H9 (cell line): ENCODE measurements around the gene TRPM1. TPM values are rescaled to one million over a fixed set of nuclear protein-coding genes. Genes with fewer than 3 reads are reported as not detected.

Experiments used
- DNase-seq: peaks from one replicate; pipeline ENCODE4 v3.0.0-alpha.2; 2017
- H2AFZ ChIP-seq: one replicate; pipeline ENCODE4 v1.6.1; 2013; ENCODE audit warnings: mild to moderate bottlenecking, low read length, control low read depth, moderate library complexity
- H2AK5ac ChIP-seq: 2 replicates; pipeline ENCODE4 v1.6.1; 2013; ENCODE audit warnings: low read length, control low read depth, mixed read lengths; ENCODE audit not compliant: insufficient read length
- H2BK120ac ChIP-seq: one replicate; pipeline ENCODE4 v1.6.1; 2013; ENCODE audit warnings: low read depth, mild to moderate bottlenecking, low read length, control low read depth, inconsistent platforms; ENCODE audit not compliant: poor library complexity, severe bottlenecking
- H2BK12ac ChIP-seq: 2 replicates; pipeline ENCODE4 v1.6.1; 2013; ENCODE audit warnings: low read length, control low read depth, mixed read lengths, low read depth; ENCODE audit not compliant: insufficient read length
- H2BK15ac ChIP-seq: 2 replicates; pipeline ENCODE4 v1.6.1; 2013; ENCODE audit warnings: low read depth, low read length, control low read depth
- H2BK20ac ChIP-seq: one replicate; pipeline ENCODE4 v1.6.1; 2013; ENCODE audit warnings: low read depth, mild to moderate bottlenecking, low read length, control low read depth, inconsistent platforms; ENCODE audit not compliant: poor library complexity, severe bottlenecking
- H2BK5ac ChIP-seq: 2 replicates; pipeline ENCODE4 v1.6.1; 2013; ENCODE audit warnings: low read length, control low read depth, mixed read lengths; ENCODE audit not compliant: insufficient read length
- H3K14ac ChIP-seq: 2 replicates; pipeline ENCODE4 v1.6.1; 2013; ENCODE audit warnings: low read length, control low read depth; ENCODE audit not compliant: insufficient read depth
- H3K18ac ChIP-seq: 2 replicates; pipeline ENCODE4 v1.6.1; 2013; ENCODE audit warnings: low read depth, mild to moderate bottlenecking, mixed read lengths, low read length, control low read depth; ENCODE audit not compliant: insufficient read length
- H3K23ac ChIP-seq: 2 replicates; pipeline ENCODE4 v1.6.1; 2013; ENCODE audit warnings: low read length, control low read depth, mixed read lengths, low read depth; ENCODE audit not compliant: insufficient read length
- H3K23me2 ChIP-seq: 2 replicates; pipeline ENCODE4 v1.6.1; 2013; ENCODE audit warnings: low read depth, mild to moderate bottlenecking, mixed read lengths, low read length, control low read depth; ENCODE audit not compliant: insufficient read length, poor library complexity, severe bottlenecking
- H3K27ac ChIP-seq: 2 replicates; pipeline ENCODE4 v1.5.1; 2013; ENCODE audit warnings: low read length, control low read depth, mixed read lengths, low read depth; ENCODE audit not compliant: insufficient read length
- H3K27me3 ChIP-seq: 2 replicates; pipeline ENCODE4 v1.6.1; 2013; ENCODE audit warnings: low read length, control low read depth, inconsistent platforms; ENCODE audit not compliant: insufficient read depth
- H3K4ac ChIP-seq: 2 replicates; pipeline ENCODE4 v1.6.1; 2013; ENCODE audit warnings: low read depth, mild to moderate bottlenecking, control low read depth, inconsistent platforms, low read length, moderate library complexity
- H3K4me1 ChIP-seq: 2 replicates; pipeline ENCODE4 v1.6.1; 2013; ENCODE audit warnings: low read length, control low read depth, inconsistent platforms; ENCODE audit not compliant: insufficient read depth
- H3K4me2 ChIP-seq: 2 replicates; pipeline ENCODE4 v1.6.1; 2013; ENCODE audit warnings: low read length, control low read depth, mixed read lengths; ENCODE audit not compliant: insufficient read length, insufficient read depth
- H3K56ac ChIP-seq: 2 replicates; pipeline ENCODE4 v1.6.1; 2013; ENCODE audit warnings: low read depth, mild to moderate bottlenecking, mixed read lengths, low read length, control low read depth; ENCODE audit not compliant: insufficient read length
- H3K79me1 ChIP-seq: 2 replicates; pipeline ENCODE4 v1.6.1; 2013; ENCODE audit warnings: low read depth, mild to moderate bottlenecking, moderate library complexity, low read length, control low read depth, inconsistent platforms; ENCODE audit not compliant: insufficient read depth, poor library complexity, severe bottlenecking
- H3K79me2 ChIP-seq: 2 replicates; pipeline ENCODE4 v1.6.1; 2013; ENCODE audit warnings: low read length, control low read depth, inconsistent platforms; ENCODE audit not compliant: insufficient read depth
- H3K9ac ChIP-seq: 2 replicates; pipeline ENCODE4 v1.6.1; 2013; ENCODE audit warnings: low read length, control low read depth, mixed read lengths; ENCODE audit not compliant: insufficient read length; ENCODE audit errors: extremely low read depth
- H3K9me3 ChIP-seq: one replicate; pipeline ENCODE4 v1.6.1; 2013; ENCODE audit warnings: low read depth, low read length, inconsistent platforms; ENCODE audit not compliant: control insufficient read depth
- H3T11ph ChIP-seq: one replicate; pipeline ENCODE4 v1.6.1; 2013; ENCODE audit warnings: mild to moderate bottlenecking, low read length, control low read depth, inconsistent platforms
- H4K20me1 ChIP-seq: one replicate; pipeline ENCODE4 v1.6.1; 2013; ENCODE audit not compliant: control insufficient read depth, insufficient read length, insufficient read depth
- H4K5ac ChIP-seq: 2 replicates; pipeline ENCODE4 v1.6.1; 2013; ENCODE audit warnings: low read depth, mild to moderate bottlenecking, mixed read lengths, low read length, control low read depth; ENCODE audit not compliant: insufficient read length
- H4K8ac ChIP-seq: replicated peaks from 2 replicates; pipeline ENCODE4 v1.6.1; 2013; ENCODE audit warnings: low read length, control low read depth, mixed read lengths, low read depth; ENCODE audit not compliant: insufficient read length
- H4K91ac ChIP-seq: 2 replicates; pipeline ENCODE4 v1.6.1; 2013; ENCODE audit warnings: low read depth, mild to moderate bottlenecking, moderate library complexity, mixed read lengths, low read length, control low read depth; ENCODE audit not compliant: insufficient read length
- H3K27ac Mint-ChIP-seq, 3 experiments: 2 replicates in 2 of 3; 3 replicates in 1 of 3; pipeline ENCODE4 v1.8.0; 2020 to 2021; ENCODE audit warnings: mixed read lengths in 3 of 3, mild to moderate bottlenecking in 1 of 3, moderate library complexity in 1 of 3
- H3K27me3 Mint-ChIP-seq: 2 replicates; pipeline ENCODE4 v1.8.0; 2021; ENCODE audit warnings: low read depth, mild to moderate bottlenecking, moderate library complexity, mixed read lengths
- H3K36me3 Mint-ChIP-seq, 3 experiments: 2 replicates in 2 of 3; 3 replicates in 1 of 3; pipeline ENCODE4 v1.8.0; 2020 to 2021; ENCODE audit warnings: low read depth in 3 of 3, mixed read lengths in 3 of 3; ENCODE audit not compliant: insufficient read depth in 1 of 3
- H3K4me1 Mint-ChIP-seq, 2 experiments: 2 replicates each; pipeline ENCODE4 v1.8.0; 2020; ENCODE audit warnings: mixed read lengths in 2 of 2
- H3K4me3 Mint-ChIP-seq, 2 experiments: 2 replicates in 1 of 2; 3 replicates in 1 of 2; pipeline ENCODE4 v1.8.0; 2020 to 2021; ENCODE audit warnings: mild to moderate bottlenecking in 2 of 2, mixed read lengths in 2 of 2, moderate library complexity in 1 of 2
- H3K9me3 Mint-ChIP-seq, 2 experiments: 2 replicates in 1 of 2; 3 replicates in 1 of 2; pipeline ENCODE4 v1.8.0; 2020; ENCODE audit warnings: mild to moderate bottlenecking in 2 of 2, mixed read lengths in 2 of 2, moderate library complexity in 1 of 2
- CTCF ChIP-seq: fragments of 200-600 bp; sonication (generic); conservative IDR thresholded peaks from 3 replicates; pipeline ENCODE4 v1.8.0; 2021; ENCODE audit warnings: antibody characterized with exemption, mild to moderate bottlenecking
- WGBS: extraction: QIAGEN DNeasy Blood & Tissue Kit; methylation state at CpG from one replicate; pipeline ENCODE4 v1.1.7; 2013; ENCODE audit warnings: missing lambda C conversion rate, low lambda C conversion rate, mixed read lengths; ENCODE audit not compliant: insufficient read length; ENCODE audit errors: extremely low coverage; 5-methylcytosine and 5-hydroxymethylcytosine counted together
- total RNA-seq: library from RNA; stranded (reverse); gene quantifications from 2 replicates; pipeline ENCODE4 v1.2.1, GENCODE V29; 2021

TRPM1 gene
- total RNA-seq, 1 experiment from 2014 or later = not detected

DNA sequence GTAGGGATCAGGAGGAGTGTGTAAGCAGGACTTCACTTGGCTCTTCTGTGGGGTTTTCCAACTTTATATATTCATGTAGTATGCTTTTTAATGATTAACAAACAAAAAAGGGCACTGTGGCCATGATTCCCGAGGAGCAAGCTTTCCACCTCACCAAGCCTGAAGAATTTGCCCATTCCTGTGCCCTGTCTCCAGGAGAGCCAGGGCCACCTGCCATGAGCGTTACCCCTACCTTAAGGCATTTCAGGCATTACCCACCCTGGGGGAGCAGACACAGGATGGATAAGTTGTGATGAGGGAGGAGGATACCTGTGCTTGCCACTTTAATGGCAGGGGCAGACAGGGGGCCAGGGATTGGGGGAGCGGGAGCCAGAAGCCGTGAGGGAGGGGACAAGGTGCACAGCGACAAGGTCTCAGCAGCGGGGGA is 3.0 kb downstream of the TRPM1 start:
- Histone ChIP-seq H3K27me3 (no peaks in the 10 kb centered on the region), H4K91ac (no peak overlapping the region), H3K4me2 (no peak overlapping the region), H2AFZ (no peak overlapping the region), H2BK120ac (no peak overlapping the region), H3K79me1 (no peaks in the 10 kb centered on the region), H2AK5ac (no peak overlapping the region), H3K23ac (no peak overlapping the region), H4K20me1 (no peaks in the 10 kb centered on the region), H2BK12ac (no peak overlapping the region), H2BK15ac (no peak overlapping the region), H3K23me2 (no peaks in the 10 kb centered on the region), H3K9me3 (no peaks in the 10 kb centered on the region), H3K4me1 (peaks cover 3% of the 10 kb centered on the region; the same call in 1 of the 2 replicates), H3K79me2 (no peaks in the 10 kb centered on the region), H4K8ac (no peak overlapping the region), H2BK20ac (no peak overlapping the region), H3K27ac (no peak overlapping the region), H3K4ac (no peak overlapping the region), H3K18ac (no peak overlapping the region), H4K5ac (no peak overlapping the region), H3K56ac (no peak overlapping the region), H3K9ac (no peak overlapping the region), H3K14ac (no peak overlapping the region), H3T11ph (no peak overlapping the region), H2BK5ac (no peak overlapping the region)
- Mint-ChIP-seq H3K27me3 (peaks cover 2% of the 10 kb centered on the region), H3K9me3 (no peaks in the 10 kb centered on the region), H3K27ac (no peak overlapping the region), H3K36me3 (no peaks in the 10 kb centered on the region; a peak in 1 of 7 replicates), H3K4me1 (peaks cover 26 to 28% of the 10 kb centered on the region in 2 experiments), H3K4me3 (no peak overlapping the region)
- TF ChIP-seq CTCF = no peak
- no CpG with 5 or more reads among the region's 6 CpGs for WGBS
- no peak for DNase-seq
